GM12873 (cell line): Measurements from ENCODE around the gene BCL11B.

Experiments
- TF ChIP-seq, protein P1 (sequence below): IDR thresholded peaks from 2 replicates; pipeline ENCODE4 v1.5.1; 2012; ENCODE audit warnings: low read depth, mild to moderate bottlenecking, moderate library complexity, low read length, control low read depth; ENCODE audit not compliant: insufficient read depth; ENCODE audit errors: missing control alignments

Gene BCL11B

GRCh38 chr14:99182548-99183250 is 89.3 kb downstream of the BCL11B start:
- TF ChIP-seq, protein P1, sequence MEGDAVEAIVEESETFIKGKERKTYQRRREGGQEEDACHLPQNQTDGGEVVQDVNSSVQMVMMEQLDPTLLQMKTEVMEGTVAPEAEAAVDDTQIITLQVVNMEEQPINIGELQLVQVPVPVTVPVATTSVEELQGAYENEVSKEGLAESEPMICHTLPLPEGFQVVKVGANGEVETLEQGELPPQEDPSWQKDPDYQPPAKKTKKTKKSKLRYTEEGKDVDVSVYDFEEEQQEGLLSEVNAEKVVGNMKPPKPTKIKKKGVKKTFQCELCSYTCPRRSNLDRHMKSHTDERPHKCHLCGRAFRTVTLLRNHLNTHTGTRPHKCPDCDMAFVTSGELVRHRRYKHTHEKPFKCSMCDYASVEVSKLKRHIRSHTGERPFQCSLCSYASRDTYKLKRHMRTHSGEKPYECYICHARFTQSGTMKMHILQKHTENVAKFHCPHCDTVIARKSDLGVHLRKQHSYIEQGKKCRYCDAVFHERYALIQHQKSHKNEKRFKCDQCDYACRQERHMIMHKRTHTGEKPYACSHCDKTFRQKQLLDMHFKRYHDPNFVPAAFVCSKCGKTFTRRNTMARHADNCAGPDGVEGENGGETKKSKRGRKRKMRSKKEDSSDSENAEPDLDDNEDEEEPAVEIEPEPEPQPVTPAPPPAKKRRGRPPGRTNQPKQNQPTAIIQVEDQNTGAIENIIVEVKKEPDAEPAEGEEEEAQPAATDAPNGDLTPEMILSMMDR = no peak

GRCh38 chr14:99181804-99182520 is 90.0 kb downstream of the BCL11B start:
- TF ChIP-seq, protein P1 = no peak

- TF ChIP-seq, protein P1 = no peak
Observed at GRCh38 chr14:99181241-99181640, 90.8 kb downstream of the BCL11B start.

GRCh38 chr14:99179946-99180345 is 92.1 kb downstream of the BCL11B start:
- TF ChIP-seq, protein P1 = no peak

- TF ChIP-seq, protein P1 = no peak
Observed at GRCh38 chr14:99179506-99179905, 92.5 kb downstream of the BCL11B start.

DNA sequence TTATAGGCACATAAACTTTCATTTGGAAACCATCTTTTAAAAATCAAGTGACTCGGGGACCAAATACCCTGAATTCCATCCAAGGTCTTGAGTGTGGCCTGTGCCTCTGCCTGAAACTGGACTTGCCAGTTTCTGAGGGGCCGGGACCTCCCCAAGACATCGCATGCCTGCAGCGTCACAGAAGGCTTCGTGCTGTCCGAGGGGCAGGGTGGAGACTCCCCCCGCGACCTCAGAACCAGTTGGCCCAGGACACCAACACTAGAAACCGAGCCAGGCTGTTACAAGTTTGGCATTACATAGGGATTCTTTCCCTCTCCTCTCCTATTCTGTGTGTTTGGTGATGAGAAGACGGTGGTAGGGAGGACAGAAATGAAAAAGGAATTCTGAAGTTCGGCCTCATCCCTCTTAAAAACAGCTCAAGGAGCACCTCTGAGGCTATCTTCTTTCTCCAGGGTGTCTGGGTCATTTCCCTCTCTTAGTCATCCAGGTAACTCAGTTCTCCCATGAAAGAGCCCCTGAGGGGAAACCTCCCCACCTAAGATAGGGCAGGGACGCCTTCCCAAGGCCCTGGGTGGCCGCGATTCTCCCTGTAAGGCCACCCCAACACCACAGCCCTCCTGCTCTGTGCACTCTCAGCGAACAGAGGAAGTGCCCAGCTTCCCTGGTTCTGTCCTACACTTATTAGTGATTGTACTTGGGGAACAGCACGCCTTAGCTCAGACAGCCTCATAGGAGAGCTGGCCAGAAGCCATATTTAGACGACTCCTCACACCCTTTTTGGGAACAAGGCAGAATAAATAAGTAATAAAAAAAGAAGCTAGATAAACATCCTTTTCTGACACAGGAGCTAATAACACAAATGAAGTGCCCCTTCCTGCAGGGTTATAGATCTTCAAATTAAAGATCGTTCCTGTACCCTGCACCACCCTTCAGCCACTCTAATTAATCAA is 93.8 kb downstream of the BCL11B start:
- TF ChIP-seq, protein P1 = no peak
